GM18907 (cell line): Measurements from ENCODE around the gene UFSP1.
"Not testable (repeated sequence)": the region's sequence is repeated elsewhere in the genome, so short reads cannot be mapped to it uniquely, and the experiment has no call there.

Experiments
- ATAC-seq: cut with Tn5 transposase; IDR thresholded peaks from one replicate; pipeline ENCODE4 v1.9.1; 2021; ENCODE audit warnings: mild to moderate bottlenecking, moderate library complexity; ENCODE audit not compliant: unreplicated experiment

The UFSP1 gene

GRCh38 chr7:100860702-100861615 is 28.6 kb downstream of the UFSP1 start:
- ATAC-seq = no peak

GRCh38 chr7:100859856-100860255 is 29.7 kb downstream of the UFSP1 start:
- ATAC-seq = no peak

- no peak for ATAC-seq
Measured at GRCh38 chr7:100856871-100857282, 32.6 kb downstream of the UFSP1 start.

- ATAC-seq = no peak
Measured at GRCh38 chr7:100855515-100855914, 34.0 kb downstream of the UFSP1 start.

GRCh38 chr7:100854899-100855298 is 34.6 kb downstream of the UFSP1 start:
- not testable (repeated sequence) for ATAC-seq

- no peak for ATAC-seq
Measured at GRCh38 chr7:100854146-100854895, 35.2 kb downstream of the UFSP1 start.

GRCh38 chr7:100852048-100852872 is 37.3 kb downstream of the UFSP1 start, which contains the start of gene SLC12A9:
Gene SLC12A9, plus strand, starts transcription at chr7:100852713. Its CDS starts 1,485 bp downstream, at chr7:100854198.
- peak; percentile 83 for ATAC-seq

- no peak for ATAC-seq
Measured at GRCh38 chr7:100847360-100847759, 42.2 kb downstream of the UFSP1 start.

GRCh38 chr7:100840470-100841100 is 48.9 kb downstream of the UFSP1 start:
- ATAC-seq = no peak

- ATAC-seq = no peak
Measured at GRCh38 chr7:100839361-100839760, 50.2 kb downstream of the UFSP1 start.
